HG03469 (cell line): ENCODE measurements around the gene UBE3B.

Experiments used
- ATAC-seq: cut with Tn5 transposase; IDR thresholded peaks from one replicate; pipeline ENCODE4 v1.9.1; 2021; ENCODE audit warnings: mild to moderate bottlenecking, moderate library complexity, moderate number of reproducible peaks; ENCODE audit not compliant: unreplicated experiment

The UBE3B gene

DNA sequence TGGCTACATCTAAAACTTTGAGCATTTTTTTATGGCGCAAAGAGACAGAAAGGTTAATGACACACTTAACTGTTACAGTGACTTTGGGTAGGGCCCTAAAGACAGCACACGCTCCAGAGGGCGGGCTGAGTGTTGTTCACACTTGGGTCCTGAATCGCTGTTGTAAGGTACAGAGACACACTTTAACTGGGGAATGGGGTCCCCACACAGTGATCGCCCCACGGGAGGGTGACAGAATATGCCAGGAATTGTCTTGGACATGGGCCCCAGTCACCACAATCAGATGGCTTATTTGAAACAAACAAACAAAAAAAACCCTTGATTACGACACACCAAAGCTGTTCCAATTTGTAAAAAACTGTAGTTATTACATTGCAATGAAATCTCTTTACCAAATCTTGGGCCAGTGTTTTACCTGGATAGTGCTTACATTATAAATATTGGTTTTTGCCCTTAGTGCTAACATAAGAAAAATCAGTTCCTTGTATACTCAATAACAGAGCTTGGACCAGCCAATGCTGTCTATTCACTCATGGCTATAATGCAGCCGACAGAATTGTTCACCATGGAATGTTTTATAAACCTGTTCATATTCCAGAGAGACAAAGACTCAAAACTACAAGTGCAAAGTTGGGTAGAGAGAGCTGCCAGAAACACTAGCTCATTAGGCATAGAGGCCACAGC is 28.6 kb upstream of the UBE3B start:
- no peak for ATAC-seq

DNA sequence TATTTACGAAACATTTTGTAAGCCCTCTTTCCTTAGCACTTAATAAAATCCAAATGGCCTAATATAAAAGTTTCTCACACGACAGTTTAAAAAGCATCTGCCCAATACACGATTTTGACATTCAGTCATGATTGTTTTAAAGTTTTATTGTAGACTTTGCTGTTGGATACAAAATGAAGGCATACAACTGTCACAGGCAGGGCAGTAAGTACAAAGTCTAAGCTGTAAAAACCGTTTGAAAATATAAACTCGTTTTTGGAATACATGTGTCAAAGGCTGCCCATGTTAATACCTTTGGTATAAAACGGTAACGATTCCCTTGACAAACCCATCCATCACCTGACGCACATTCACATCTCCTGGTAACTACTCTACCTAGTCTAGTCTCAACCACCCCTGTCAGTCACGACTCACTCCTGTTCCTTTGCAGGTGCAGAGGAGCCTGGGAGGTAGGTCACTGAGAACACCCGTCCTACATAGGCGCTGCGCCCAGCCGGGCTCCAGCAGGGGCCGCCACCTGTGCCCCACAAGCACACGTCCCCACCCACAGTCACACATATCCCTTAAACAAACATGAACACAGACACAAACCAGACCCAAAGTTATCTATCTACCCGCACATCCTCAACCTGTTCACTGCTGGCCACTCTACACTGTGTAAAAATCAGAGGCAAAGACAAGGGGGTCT is 27.4 kb upstream of the UBE3B start:
- ATAC-seq: no peak

DNA sequence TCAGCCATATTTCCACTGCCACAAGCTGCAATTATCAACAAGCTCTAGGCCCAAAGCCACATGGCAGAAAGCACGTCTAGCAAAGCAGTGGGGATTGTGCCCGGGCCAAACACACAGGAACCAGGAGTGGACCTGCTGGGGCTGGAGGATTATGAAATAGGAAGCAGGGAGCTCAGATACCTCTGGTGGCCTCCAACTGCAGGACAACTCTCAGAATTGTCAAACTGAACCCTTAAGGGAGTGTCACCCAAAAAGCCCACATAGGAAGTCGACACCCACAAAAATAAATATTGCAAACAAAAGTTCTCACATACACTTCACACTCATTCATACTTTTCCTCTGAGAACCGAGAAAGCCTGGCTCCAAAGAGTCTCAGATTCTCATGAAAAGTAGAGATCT is 26.5 kb upstream of the UBE3B start:
- no peak for ATAC-seq

DNA sequence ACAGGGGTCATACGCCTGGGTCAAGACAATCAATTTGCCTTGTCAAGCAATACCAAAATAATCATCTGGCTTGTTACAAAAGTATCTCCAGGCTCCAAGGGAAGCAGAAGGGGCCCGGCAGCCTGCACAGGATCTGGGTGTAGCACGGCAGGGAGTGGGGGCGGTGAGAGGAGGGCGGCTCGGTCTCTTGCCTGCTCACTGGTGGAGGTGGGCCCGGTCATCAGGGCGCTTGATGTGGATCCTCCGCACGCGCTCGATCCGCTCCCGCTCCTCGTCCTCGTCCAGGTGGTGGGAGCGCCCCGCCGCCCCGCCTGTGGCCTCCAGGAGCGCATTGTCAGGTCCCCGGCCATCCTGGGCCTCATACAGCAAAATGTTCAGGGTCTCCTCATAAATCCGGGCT is 26.0 kb upstream of the UBE3B start:
- no peak for ATAC-seq

DNA sequence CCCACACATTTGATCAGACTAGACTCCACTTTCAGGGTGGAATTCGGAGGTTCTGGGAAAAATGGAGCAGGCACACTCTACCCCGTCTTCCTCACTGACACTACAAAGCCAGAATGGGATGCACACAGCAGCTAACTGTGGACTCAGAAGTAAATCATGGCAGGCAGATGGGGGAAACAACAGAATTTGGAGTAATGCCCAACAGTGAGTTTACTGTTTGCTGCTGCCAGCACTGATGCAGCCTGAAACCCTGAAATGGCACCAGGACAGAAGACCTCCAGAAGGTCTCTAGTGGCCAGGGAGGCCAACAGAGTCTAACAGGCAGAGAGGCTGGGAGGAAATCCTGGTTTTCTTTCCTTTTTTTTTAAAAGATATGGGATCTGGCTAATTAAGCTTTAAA is 24.9 kb upstream of the UBE3B start:
- ATAC-seq: no peak

DNA sequence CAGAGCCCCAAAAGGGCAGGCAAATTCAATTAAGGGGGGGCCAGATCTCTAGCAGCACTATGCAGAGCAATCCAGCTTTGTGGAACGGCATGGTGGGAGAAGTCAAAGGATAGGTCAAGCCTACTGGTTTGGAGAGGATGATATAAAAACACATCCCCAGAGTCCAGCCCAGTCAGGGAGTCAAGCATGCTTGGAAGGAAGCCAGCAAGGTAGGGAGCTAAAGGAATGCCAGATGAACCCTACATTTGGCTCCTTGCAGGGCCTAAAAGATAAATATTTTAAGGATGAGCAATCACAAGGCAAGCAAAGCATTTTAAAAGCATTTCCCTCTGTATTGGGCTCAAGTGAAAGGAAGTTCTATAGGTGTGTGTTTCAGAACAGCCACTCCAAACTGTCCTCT is 21.7 kb upstream of the UBE3B start:
- no peak for ATAC-seq

DNA sequence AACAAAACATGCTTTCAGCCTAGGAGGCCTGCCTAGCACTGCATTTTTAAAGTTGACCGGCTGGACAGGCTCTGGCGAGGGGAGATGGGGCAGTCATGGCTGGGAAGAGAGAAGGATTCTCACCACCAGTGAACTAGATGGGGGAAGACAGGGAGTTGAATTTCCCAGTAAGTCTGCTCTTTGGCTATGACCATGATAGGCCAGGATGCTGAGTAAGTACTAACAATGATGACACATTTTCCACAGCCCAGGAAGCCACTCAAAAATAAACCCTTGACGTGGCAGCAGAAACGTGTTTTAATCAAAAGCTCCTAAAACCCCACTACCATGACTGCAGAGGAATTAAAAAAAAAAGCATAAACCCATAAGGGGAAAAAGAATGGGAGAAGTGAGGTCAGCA is 19.3 kb upstream of the UBE3B start:
- no peak for ATAC-seq

DNA sequence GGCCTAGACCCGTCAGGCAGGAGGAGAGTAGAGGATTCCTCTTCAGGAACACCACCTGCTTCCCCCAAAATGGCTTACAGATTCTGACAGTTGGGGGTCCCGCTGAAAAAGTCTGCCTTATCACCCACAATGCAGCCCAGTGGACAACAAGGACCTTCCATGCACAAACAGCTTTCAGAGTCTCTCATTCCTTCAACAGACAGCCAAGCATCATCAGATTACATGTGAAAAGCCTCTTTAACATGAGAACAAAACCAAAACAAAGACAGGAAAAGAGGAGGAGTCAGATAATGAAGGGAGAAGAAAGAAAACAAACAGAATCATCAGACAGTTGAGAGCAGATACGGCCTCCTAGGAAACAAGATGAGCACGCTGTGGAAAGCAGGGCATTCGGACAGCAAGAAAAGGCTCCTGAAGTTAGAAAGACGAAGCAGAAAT is 18.6 kb upstream of the UBE3B start:
- no peak for ATAC-seq

DNA sequence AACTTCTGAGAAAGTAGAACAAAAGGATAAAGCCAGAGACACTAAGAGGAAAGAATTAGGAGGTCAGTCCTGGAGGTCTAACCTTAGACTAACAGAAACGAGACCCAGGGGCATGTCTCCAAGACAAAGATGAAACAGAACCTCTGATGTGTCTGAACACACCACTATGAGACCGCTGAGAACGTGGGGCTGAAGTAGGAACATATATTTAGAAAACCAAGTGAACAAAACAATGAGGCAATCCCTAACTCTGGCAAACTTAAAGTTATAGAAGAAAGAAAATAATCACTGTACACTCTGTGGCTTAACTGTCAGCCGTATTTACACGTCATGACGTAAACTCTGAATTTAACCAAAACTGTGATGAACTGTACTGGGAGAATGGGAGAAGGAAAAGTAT is 18.2 kb upstream of the UBE3B start:
- no peak for ATAC-seq

DNA sequence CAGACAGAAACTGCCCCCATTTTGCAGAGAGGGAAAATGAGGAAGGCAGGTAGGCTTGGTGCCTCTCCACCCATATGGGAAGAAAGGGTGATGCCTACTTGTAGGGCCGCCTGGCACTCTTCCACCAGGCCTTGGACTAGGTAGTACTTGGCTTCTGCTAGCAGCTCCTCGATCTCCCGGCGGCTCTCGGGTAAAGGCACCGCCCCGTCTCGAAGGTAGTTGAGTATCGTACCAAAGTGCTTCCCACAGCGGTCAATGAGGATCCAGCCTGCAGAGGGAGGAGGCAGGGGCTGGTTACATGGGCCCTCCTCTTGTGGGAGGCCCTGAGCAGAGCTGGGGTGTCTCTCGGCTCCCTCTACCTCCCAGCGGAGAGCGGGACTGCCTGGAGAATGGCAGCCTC is 16.9 kb upstream of the UBE3B start:
- no peak for ATAC-seq

DNA sequence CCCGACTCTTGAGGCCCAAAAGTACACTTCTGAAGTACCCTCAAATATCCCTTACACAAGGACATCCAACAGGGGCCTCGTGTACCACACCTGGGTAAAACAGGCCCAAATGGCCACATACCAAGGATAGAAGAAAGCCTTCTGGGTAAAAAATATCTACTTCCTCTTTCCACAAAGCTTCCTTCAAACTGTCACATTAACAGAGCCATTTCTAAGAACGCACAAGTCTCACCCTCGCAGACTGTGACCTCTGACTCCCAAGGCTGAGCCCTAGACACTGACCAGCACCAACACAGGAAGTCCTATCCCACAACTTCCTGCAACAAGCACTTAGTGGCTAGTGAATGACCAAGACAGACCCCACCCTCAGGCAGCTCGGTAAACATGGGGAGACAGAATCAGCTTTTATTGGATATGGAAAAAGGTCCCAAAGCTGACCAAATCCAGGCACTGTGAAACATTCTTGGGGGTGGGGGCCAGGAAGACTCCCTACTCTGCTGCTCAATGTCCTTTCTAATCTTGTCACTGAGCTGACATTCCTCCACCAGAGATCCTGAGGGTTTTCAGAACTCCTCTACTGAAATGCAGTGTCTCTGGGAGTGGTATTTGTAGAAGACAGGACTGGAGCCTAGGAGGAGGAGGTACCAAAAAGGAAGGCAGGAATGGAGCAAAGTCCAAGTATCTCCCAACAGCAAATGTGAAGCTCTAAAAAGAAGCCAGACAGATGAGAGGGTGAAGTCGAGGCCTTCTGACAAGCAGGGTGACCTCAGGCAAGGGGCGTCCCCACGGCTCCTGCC is 16.2 kb upstream of the UBE3B start:
- no peak for ATAC-seq

DNA sequence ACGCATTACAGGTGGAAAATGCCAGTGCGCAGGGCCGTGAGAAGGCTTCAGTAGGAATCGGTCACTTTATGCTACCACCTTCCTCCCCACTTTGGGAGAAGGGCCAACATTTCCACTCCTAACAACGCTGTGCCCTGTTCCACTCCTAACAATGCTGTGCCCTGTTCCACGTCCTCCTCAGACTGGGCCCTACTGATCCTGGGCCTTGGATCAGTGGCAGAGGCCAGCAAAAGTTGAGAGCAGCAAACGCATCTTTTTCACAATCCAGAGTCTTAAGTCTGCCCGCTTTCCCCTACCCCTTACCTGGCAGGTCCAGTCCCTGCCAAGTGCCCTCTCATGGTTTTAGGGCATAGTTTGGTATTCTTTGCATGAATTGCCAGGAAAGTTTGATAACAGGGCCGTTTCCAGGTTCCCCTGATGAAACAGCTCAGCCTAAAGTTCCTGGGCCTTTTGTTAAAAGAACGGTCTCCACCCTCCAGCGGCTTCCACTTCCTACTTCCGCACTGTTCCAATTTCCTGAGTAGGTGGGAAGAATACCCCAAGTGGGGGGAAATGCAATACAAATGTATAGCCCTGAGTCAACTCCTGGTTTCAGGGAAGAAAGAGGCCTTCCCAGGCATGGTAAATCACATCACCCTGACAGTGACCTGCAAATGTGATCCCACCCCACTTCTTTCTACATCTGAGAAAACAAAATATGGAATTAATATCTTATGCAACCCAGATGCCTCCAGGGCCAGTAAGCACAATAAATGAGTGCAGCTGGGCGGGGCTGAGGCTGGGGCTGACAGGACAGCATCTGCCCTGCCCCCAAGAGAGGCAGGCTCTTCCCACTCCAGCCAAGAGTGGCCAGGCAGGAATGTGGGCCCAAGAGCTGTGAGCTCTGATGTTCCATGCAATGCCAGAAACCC is 15.3 kb upstream of the UBE3B start:
- ATAC-seq: no peak

DNA sequence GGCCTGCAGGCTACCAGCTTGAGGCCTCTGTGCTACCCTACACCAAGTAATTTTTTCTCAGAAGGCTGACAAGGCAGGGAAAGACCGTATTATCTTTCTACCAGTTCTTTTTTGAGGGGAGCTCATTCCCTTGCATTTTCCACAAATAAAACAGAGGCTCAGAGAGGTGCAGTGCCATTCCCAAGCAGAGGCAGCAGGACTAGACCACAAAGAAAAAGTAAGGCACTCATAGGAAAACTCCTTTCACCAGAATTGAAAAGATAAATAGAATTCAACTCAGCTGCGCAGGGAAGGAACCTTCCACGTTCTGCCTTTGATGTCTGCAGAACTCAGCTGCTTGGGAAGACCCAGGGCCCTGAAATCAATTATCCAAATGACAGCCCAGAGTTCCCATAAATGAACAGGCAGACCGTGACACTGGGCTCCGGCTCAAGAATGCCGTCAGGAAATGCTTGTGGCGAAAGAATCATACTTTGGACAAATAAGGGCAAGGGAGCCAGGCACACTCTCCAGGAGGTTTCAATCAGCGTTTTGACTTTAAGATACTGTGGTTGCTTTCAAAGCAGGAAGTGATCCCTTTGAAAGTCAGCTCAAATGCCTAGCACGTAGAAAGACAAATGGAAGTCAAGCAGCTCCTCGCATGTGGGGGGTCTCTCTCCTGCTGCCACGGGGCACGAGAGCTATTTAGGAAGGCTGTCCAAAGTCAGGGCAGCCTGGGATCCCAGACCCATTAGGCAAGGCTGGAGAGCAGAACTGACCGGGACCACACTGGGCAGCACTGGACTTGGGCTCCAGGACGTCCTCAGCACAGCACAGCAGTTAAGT is 14.4 kb upstream of the UBE3B start:
- ATAC-seq: no peak

DNA sequence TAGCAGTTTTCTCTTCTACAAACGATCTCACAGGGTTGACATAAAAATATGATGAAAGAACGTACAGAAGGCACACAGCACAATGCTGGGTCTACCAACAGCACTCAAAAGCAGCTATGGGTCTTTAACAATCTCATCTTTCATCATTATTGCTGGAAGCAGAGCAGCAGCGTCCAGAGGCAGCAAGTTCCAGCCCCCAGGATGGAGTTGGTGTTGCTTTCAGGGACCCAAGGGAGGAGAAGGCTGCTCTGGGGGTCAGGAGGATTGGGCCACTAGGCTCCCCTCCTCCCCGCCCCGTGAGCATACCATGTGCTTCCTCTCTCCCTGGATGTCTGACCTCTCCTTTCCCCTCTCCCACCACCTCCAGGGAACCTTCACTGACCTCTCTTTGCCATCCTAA is 13.7 kb upstream of the UBE3B start:
- ATAC-seq: no peak

DNA sequence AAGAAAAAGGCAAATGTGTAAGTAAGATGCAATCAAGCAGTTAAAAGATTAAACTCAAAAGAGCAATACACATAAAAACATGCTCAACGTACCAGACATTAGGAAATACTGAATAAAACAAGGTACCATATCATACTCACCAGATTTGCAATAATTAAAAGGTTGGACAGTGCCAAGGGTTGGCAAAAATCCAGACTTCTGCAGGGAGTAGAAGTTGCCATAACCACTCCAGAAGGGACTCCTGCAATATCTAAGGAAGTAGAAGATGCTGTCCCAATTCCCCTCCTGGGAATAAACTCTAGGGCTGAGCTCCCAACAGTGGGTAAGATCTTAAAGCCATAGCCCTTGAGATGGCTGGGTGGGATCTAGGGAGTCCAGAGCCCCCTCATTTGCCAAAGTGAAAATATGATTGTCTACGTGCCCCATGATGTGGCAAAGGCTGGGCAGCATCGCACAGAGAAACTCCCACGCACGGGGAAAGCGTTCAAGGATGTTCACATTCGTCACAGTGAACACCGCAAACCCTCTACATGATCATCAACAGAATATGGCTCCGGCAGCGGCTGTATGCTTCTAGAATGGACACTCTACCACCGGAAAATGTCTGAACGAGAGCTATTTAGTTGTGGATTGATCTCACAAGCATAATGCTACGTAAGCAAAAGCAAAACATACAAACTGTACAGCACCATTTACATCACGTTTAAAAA is 12.6 kb upstream of the UBE3B start:
- no peak for ATAC-seq

DNA sequence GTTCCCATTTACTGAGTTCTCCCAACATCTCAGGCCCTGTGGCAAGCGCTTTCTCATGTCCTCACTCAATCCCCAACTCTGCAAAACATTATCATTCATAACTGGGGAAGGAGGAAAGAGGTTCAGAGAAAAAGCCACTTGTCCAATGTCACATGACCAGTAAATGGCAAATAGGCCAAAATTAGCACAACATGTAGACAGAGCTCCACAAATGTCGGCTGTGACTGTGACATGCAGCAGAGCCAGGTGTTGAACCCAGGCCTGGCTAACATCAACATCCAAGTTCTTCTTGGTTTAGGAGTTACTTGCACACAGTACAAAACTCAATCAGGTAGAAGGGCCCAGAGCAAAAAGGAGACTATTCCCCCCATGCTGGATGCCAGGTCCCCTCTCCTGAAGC is 11.1 kb upstream of the UBE3B start:
- no peak for ATAC-seq

DNA sequence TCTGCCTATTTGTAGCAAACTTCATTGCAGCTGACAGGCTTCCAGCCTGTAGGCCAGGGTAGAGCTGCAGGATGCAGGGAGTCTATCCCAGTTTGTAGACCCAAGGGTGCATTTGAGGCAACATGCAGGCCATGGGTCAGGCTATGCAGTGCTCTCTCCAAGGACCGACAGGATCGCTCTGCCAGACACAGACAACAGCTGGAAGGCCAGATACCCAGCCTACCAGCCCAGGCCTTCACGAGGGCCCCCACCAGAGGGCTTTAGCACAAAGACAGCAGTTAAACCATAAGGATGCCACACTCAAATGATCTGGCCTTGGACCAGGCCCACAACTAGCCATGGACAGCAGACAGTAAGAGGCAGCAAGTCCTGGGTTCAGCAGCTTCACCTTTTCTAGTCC is 10.6 kb upstream of the UBE3B start:
- ATAC-seq: no peak

DNA sequence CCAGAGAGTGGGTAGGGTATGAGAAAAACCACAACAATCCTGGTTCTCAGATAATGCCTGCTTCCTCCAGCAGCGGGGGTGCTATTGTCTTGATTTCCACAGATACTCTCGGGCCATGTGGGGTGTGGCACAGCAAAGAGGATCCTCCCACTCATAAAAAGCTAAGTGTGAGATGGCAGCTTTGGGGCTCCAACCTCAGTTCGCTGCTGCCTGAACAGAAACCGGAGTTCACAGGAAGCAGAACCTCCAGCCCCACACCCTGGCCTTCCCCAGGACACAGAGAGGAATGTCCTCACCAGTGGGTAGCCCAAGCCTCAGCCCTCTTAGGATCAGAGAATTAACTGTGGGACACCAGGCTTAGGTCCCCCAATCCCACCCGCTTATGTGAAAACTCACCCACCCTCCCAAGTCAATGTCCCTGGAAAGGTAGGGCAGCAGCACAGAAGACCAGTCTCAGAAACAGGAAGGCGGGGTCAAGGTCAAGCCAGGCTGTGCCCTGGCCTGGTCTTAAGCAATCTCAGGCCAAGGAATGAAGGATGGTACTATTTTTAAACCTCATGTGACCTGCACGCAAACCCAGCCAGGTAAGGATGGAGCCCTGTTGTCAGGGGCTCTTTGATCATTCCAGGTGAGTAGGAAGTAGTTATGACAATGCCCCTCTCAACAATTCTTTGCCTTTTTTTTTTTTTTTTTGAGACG is 9.3 kb upstream of the UBE3B start:
- no peak for ATAC-seq

DNA sequence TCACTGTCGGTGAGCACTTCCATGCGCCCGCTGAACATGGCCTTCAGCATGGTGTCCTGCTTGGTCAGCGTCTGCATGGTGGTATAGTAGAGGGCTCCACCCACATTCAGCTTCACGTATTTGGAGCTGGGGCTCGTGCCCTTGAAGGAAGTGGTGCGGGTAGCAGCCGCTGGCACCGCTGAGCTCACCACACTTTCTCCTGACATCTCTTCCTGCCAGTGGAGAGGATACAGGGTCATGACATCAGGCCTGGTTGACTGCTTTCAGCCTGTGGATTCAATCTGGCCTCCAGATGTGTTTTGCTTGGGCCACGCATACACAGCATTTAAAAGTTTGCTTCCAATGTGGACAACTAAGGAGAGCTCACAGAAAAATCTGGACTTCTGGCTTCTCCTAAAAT is 7.9 kb upstream of the UBE3B start:
- no peak for ATAC-seq
